Loucy (cell line): ENCODE data around the gene ZNF579.

Experiments
- EZH2phosphoT487 ChIP-seq: fragments of 200-600 bp; IDR thresholded peaks from 2 replicates; pipeline ENCODE4 v1.6.1; 2018; ENCODE audit warnings: antibody characterized with exemption, mild to moderate bottlenecking, moderate library complexity, borderline replicate concordance
- TF ChIP-seq, protein P1 (sequence below): fragments of 200-600 bp; sonication (generic); conservative IDR thresholded peaks from 2 replicates; pipeline ENCODE4 v1.5.1; 2014; ENCODE audit warnings: mild to moderate bottlenecking, antibody characterized with exemption, low read length

DNA sequence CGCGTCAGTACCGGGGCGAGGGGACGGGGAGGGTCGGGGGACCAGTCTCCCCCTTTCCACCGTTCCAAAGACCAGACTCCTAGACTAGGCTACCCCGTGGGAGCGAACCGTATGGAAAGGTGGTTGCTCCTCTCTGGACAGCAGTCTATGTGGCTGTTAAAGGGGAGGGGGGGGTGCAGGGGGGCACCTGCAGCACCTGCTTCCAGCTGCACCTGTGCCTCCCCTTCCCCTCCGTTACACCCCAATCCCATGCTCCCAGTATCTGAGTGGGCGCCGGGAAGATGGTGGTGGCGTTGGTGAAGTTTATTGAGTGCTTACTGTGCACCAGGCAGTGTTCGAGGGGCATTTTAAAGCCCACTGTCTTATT lies 20.0 kb upstream of the ZNF579 start:
- TF ChIP-seq, protein P1, sequence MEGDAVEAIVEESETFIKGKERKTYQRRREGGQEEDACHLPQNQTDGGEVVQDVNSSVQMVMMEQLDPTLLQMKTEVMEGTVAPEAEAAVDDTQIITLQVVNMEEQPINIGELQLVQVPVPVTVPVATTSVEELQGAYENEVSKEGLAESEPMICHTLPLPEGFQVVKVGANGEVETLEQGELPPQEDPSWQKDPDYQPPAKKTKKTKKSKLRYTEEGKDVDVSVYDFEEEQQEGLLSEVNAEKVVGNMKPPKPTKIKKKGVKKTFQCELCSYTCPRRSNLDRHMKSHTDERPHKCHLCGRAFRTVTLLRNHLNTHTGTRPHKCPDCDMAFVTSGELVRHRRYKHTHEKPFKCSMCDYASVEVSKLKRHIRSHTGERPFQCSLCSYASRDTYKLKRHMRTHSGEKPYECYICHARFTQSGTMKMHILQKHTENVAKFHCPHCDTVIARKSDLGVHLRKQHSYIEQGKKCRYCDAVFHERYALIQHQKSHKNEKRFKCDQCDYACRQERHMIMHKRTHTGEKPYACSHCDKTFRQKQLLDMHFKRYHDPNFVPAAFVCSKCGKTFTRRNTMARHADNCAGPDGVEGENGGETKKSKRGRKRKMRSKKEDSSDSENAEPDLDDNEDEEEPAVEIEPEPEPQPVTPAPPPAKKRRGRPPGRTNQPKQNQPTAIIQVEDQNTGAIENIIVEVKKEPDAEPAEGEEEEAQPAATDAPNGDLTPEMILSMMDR, result no peak
- TF ChIP-seq EZH2phosphoT487, result no peak
